ENCODE results near the gene ARPC1B.
"Not testable (repeated sequence)": the region's sequence is repeated elsewhere in the genome, so short reads cannot be mapped to it uniquely, and the experiment has no call there.

Gene ARPC1B

DNA sequence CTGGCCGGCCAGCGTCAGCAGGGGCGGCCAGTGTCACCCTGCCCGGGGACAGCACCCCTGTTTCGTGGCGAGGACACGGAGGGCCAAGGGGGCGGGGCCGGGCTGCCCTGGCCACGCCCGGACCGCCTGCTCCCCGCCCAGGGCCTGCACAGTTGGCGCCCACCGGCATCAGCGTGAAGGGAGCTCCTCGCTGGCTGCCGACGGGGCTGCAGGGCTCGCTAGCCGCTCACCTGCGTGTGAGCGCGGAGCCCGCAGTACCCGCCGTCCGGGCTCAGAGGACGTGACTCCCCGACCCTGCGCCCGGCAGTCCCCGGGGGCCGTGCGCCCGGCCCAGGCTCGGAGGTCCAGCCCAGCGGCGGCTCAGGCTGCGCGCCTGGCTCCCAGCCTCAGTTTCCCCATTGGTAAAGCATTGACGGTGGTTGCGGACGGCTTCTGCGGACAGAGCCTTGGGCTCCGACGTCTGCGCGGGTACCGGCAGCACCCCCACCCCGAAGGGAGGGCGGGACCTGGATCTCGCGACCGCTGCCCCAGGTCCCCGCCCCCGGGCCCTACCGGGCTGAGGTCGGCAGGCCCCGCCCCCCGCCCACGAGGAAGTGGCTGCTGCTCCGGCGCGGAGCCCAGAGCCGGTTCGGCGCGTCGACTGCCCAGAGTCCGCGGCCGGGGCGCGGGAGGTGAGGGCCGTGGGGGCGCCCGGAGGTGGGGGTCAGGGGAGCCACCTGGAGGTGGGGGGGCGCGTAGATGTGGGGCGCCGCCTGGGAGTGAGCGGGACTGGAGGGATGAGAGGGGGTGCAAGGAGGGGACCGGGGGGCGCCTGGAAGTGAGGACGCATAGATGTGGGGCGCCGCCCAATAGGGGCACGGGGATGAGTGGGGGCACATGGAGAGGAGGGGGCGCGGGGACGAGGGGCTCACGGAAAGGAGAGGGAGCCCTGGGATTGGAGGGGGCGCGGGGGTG lies at the start of gene ARPC1B:
TSS of gene ARPC1B (plus strand) at position 620 of the 954 bp plus-strand sequence. CDS start 10,985 bp downstream, outside the sequence.
- DNase-seq (ENCODE audit: low spot score): peak; percentile 74

GRCh38 chr7:99325001-99325493 lies 49.5 kb upstream of the ARPC1B start:
- no peak for DNase-seq (ENCODE audit: low spot score)

DNA sequence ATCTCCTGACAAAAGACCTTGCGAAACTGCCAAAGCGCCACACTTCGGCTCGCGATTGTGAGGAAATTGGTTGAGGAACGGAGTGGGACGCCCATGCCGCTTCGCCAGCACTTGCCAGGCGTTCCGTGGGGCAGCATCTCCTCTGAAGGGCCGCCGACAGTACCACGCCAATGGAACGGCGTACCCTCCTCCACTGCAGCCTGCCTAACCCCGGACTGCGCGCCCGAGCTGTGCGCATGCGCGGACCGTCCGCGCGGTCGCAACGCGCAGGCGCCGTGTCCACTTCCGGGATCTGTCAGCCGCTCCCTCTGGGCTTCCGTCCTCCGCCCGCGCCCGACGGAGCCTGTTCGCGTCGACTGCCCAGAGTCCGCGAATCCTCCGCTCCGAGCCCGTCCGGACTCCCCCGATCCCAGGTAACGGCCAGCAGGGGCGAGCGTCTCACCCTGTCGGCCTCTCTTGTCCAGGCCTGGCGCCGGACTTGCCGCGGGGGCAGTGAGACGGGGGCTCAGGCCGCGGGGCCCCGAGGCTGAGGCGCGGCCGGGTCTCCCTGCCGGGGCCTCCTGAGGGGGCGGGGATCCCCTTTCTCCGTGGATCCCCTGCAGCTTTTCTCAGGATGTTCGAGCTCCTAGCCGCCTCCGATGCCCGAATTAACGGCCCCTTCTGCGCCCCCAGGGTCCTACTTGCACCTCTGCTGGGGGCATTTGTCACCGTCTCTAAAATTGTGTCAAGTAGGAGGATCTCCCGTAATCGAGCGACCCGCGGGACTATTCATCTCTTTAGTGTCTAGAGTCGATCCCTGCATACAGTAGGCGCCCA lies 48.7 kb upstream of the ARPC1B start, which contains the start of gene ARPC1A:
TSS of gene ARPC1A (plus strand) at position 307 of the 816 bp plus-strand sequence. CDS start 7,456 bp downstream, outside the sequence.
- peak; percentile 95 for DNase-seq (ENCODE audit: low spot score)

DNA sequence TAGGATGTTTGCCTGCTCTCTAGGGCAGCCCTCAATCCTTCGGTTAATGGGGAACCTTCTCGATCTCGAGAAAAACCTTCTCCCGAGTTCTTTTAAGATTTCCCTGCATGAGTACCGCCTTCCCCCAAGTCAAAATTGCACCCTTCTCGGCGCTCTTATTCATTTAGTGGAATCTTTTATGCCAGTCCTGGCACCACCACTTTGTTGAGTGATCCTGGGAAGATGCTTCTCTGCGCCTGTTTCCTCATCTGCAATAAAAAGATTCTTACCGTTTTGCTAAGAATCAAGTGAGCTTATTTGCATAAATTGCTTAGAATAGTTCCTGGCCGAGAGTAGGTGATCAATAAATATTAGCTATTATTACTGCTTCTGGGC lies 48.1 kb upstream of the ARPC1B start:
- DNase-seq (ENCODE audit: low spot score): no peak

DNA sequence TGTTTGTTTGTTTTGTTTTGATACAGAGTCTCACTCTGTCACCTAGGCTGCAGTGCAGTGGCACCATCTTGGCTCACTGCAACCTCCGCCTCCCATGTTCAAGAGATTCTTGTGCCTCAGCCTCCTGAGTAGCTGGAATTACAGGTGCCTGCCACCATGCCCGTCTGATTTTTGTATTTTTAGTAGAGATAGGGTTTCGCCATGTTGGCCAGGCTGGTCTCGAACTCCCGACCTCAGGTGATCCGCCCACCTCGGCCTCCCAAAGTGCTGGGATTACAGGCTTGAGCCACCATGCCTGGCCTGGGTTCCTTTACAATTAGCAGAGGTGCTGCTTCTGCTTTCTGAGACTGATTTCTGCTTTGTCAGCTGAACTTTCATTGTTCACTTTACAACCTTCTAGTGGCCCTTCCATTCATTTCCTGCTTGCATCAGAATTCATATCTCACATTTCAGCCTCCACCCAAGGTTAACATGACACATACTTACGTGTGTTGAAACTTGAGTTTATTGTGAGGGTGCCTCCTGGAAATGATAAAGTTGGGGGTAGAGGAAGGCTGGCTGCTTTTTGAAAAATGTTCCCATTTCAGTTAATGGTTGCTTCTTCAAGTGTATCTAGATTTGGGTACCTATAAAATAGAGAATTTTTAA lies 44.1 kb upstream of the ARPC1B start:
- DNase-seq (ENCODE audit: low spot score): peak; percentile 86

- no peak for DNase-seq (ENCODE audit: low spot score)
Measured at GRCh38 chr7:99331002-99331401, 43.5 kb upstream of the ARPC1B start.

- no peak for DNase-seq (ENCODE audit: low spot score)
Measured at GRCh38 chr7:99339595-99339994, 34.9 kb upstream of the ARPC1B start.

DNA sequence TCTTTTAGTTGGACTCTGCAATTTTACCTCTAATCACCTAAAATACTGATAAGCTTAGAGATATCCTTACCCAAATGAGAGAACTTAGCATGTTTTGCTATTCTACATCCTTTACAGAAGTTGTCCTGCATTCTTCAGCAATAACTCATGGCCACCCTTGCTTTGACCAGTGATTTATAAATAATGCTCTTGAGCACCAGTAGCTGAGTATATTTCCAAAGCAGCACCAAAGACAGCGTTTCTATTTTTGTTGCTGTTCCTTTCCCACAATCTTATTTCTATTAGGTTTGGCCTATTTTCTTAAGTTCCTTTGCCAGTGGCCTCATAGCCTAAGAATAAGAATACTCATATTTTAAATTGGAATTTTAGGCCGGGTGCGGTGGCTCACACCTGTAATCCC lies 33.9 kb upstream of the ARPC1B start:
- no peak for DNase-seq (ENCODE audit: low spot score)

DNA sequence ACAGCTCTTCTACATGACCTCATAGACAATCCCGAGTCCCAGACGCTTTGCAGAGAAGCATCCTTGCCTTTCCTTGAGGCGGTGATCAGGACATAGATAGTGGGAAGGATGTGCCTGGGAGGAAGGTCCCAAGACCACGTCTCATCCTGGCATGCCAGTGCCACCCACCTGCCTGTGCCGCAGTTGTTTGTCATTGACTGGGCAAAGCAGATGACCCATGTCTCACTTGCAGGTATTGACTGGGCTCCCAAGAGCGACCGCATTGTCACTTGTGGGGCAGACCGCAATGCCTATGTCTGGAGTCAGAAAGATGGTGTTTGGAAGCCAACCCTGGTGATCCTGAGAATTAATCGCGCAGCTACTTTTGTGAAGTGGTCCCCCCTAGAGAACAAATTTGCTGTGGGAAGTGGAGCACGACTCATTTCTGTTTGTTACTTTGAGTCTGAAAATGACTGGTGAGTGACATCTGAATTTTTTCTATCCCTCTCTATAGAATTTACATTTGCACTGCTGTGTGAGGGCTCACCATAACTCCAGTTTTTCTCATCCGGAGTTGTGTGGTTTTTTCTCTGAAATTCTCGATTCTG lies 30.4 kb upstream of the ARPC1B start:
- DNase-seq (ENCODE audit: low spot score): no peak

GRCh38 chr7:99350641-99351040 lies 23.9 kb upstream of the ARPC1B start:
- not testable (repeated sequence) for DNase-seq (ENCODE audit: low spot score)

DNA sequence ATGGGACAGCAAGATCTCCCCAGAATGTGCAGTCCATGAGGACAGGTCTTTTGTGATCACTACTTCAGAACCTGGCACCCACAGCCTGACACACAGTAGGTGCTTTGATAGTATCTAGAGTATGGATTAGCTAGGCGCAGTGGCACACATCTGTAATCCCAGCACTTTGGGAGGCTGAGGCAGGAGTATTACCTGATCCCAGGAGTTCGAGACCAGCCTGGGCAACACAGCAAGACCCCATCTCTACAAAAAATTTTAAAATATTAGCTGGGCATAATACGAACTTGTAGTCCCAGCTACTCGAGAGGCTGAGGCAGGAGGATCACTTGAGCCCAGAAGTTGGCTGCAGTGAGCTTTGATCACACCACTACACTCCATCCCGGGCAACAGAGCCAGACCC lies 22.3 kb upstream of the ARPC1B start:
- DNase-seq (ENCODE audit: low spot score): no peak

DNA sequence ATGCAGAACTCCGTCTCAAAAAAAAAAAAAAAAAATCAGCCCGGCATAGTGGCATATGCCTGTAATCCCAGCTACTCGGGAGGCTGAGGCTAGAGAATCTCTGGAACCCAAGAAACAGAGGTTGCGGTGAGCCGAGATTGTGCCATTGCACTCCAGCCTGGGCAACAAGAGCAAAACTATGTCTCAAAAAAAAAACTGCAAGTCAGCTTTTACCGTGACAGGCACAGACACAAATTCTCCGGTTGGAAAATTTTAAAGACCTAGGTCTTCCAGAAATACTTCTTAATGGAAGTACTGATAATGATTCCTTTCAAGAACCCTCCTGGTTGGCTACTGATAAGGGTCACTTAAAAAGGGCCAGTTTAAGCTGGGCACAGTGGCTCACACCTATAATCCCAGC lies 19.4 kb upstream of the ARPC1B start:
- DNase-seq (ENCODE audit: low spot score): no peak

DNA sequence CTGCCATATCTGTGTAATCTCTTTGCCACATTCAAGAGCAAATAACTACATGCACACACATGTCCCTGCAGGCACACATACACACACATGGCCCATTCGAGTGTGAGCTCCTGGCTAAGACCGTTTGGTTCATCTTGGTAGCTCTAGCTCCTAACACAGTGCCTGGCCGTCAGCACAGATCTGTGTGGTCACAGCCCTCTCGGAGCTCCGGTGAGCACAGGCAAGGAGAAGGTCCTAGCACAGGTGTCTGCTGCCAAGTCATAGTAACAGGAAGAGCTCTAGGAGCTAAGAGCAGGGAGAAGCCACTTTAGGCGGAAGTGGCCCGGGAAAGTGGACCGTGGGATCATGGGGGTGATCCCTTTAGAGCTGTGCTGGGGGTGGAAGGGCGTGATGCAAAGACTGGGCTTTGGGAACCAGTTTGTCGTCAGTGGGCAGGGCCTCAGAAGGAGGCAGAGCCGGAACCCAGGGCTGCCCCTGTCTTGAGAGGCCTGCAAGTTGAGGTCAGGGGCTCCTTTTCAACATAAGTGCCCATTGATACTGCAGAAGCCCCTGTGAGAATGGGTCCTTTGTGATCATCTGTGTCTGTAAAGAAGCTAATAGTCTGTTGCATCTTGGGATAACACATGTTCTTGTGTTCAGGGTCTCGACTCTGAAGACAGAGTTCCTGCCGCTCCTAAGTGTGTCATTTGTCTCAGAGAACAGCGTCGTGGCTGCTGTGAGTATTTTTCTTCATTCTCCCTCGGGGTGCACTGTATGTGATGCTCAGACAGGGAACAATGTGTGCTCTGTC lies 16.6 kb upstream of the ARPC1B start:
- DNase-seq (ENCODE audit: low spot score): no peak

DNA sequence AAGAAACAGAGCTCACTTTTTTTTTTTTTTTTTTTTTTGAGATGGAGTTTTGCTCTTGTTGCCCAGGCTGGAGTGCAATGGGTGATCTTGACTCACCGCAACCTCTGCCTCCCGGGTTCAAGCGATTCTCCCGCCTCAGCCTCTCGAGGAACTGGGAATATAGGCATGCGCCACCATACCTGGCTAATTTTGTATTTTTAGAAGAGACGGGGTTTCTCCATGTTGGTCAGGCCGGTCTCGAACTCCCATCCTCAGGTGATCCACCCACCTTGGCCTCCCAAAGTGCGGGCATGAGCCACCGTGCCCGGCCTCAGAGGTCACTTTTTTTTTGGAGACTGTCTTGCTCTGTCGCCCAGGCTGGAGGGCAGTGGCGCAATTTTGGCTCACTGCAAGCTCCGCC lies 16.0 kb upstream of the ARPC1B start:
- DNase-seq (ENCODE audit: low spot score): not testable (repeated sequence)

- DNase-seq (ENCODE audit: low spot score): no peak
Measured at GRCh38 chr7:99359465-99360154, 14.9 kb upstream of the ARPC1B start.

- no peak for DNase-seq (ENCODE audit: low spot score)
Measured at GRCh38 chr7:99362801-99363200, 11.7 kb upstream of the ARPC1B start.

DNA sequence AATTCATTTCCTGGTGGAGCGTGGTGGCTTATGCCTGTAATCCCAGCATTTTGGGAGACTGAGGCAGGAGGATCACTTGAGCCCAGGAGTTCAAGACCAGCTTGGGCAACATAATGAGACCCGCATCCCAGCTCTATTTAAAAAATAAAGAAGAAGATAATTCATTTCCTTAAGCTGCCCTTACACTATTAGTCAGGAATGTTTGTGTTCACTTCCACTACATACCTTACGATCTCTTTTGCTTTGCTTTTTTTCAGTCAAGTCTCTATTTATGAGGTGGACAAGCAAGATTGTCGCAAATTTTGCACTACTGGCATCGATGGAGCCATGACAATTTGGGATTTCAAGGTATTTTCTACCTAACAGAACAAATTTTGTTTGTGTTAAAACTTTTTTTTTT lies 11.2 kb upstream of the ARPC1B start:
- DNase-seq (ENCODE audit: low spot score): no peak

GRCh38 chr7:99365318-99366141 lies 9.0 kb upstream of the ARPC1B start:
- no peak for DNase-seq (ENCODE audit: low spot score)

DNA sequence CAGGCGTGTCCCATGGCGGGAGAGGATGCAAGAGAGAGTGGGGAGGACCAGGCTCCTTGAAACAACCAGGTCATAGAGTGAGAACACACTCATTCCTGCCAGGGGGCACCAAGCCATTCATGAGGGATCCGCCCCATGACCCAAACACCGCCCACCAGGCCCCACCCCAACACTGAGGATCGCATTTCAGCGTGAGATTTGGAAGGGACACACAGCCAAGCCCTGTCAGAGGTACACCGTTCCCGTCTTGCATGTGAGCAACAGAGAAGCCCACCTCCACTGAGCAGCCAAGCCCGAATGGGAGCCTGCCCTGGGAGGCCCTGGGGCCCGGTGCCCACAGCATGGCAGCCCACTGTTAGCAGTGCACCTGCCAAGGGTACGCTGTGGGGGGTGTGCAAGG lies 7.9 kb upstream of the ARPC1B start:
- no peak for DNase-seq (ENCODE audit: low spot score)
